ENCODE results near the gene CCDC85C. TPM values are rescaled to one million over a fixed set of nuclear protein-coding genes. Genes with fewer than 3 reads are reported as not detected.

CCDC85C gene
- total and polyA plus RNA-seq, 4 donors = 4.0 to 23.9 (median 9.6) TPM

- H3K4me1 ChIP-seq (ENCODE audit: control insufficient read depth in 4 of 4, insufficient read depth in 4 of 4, low read length in 3 of 4) = peaks cover 0 to 17% (median 3%) of the 10 kb centered on the region in 4 donors
- H3K27ac ChIP-seq (ENCODE audit: low read depth in 1 of 2, low read length in 2 of 2) = no peak overlapping the region
- no peaks in the 10 kb centered on the region for H3K9me3 ChIP-seq (ENCODE audit: control insufficient read depth in 4 of 4, low read length in 3 of 4)
- H3K36me3 ChIP-seq (ENCODE audit: control insufficient read depth in 4 of 4, insufficient read depth in 3 of 4, low read depth in 1 of 4, low read length in 3 of 4) = no peaks in the 10 kb centered on the region
- no peak for TF ChIP-seq YY1 (IDR thresholded peaks at IDR 0.05)
- no peak for TF ChIP-seq HNF4G (IDR thresholded peaks at IDR 0.05)
- no peak for TF ChIP-seq CTCF (IDR thresholded peaks at IDR 0.05; ENCODE audit: low read depth, low read length, missing input control)
- no peak for TF ChIP-seq MAX (IDR thresholded peaks at IDR 0.05)
- TF ChIP-seq RXRA (IDR thresholded peaks at IDR 0.05) = no peak
- no peak overlapping the region for H3K4me3 ChIP-seq (ENCODE audit: low read depth in 1 of 3, low read length in 3 of 3)
- no peak for DNase-seq (ENCODE audit: low spot score)
- H3K9ac ChIP-seq (ENCODE audit: low read depth in 1 of 2, low read length in 2 of 2) = no peak overlapping the region
- WGBS = 97% methylated on average over 6 of the region's 6 CpGs
- H3K27me3 ChIP-seq (ENCODE audit: control insufficient read depth in 4 of 4, insufficient read depth in 4 of 4, low read length in 3 of 4) = no peaks in the 10 kb centered on the region
These were observed 66.6 kb downstream of the CCDC85C start for GRCh38 chr14:99537399-99537798.

DNA sequence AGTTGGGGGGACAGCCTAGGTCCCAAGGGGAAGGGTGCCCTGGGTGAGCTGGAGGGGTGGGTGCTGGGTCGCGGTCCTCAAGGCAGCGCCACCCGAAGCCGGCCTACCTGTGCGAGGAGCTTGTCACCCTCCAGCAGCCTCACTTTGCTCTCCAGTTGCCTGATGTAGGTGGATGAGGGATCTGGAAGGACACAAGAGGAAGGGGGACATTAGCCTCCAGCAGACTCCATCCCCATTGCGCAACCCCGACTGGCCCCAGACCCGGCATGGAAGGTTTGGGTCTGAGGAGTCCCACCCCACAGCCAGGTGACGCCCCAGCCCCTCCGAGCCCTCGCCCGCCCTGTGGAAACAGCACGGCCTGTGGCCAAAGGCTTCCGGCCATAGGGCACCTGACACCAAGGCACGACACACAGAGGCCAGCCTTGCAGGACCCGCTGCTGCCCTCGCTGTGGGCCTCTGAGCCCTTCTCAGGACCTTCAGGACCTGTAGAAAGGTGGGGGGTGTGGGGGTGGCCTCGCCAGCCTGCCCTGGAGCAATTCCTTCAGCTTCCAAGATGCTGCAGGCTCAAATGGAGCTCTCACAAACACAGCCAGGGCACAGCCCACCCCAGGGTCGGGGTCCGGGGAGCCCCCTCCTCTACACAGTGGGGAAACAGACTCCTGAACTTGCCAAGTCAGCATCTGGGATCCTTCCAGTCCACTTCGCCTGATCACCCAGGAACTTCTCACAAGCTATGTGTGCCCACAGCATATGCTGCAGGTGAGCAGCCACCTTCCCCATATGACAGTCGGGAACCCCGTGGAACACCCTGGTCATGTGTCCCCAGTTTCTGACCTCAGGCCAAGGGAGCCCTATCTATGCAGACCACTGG, 67.9 kb downstream of the CCDC85C start:
- TF ChIP-seq, protein P1, sequence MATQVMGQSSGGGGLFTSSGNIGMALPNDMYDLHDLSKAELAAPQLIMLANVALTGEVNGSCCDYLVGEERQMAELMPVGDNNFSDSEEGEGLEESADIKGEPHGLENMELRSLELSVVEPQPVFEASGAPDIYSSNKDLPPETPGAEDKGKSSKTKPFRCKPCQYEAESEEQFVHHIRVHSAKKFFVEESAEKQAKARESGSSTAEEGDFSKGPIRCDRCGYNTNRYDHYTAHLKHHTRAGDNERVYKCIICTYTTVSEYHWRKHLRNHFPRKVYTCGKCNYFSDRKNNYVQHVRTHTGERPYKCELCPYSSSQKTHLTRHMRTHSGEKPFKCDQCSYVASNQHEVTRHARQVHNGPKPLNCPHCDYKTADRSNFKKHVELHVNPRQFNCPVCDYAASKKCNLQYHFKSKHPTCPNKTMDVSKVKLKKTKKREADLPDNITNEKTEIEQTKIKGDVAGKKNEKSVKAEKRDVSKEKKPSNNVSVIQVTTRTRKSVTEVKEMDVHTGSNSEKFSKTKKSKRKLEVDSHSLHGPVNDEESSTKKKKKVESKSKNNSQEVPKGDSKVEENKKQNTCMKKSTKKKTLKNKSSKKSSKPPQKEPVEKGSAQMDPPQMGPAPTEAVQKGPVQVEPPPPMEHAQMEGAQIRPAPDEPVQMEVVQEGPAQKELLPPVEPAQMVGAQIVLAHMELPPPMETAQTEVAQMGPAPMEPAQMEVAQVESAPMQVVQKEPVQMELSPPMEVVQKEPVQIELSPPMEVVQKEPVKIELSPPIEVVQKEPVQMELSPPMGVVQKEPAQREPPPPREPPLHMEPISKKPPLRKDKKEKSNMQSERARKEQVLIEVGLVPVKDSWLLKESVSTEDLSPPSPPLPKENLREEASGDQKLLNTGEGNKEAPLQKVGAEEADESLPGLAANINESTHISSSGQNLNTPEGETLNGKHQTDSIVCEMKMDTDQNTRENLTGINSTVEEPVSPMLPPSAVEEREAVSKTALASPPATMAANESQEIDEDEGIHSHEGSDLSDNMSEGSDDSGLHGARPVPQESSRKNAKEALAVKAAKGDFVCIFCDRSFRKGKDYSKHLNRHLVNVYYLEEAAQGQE (IDR thresholded peaks at IDR 0.05) = no peak
- TF ChIP-seq JUND (IDR thresholded peaks at IDR 0.05) (no peak), RAD21 (IDR thresholded peaks at IDR 0.05) (no peak), TAF1 (conservative IDR thresholded peaks at IDR 0.05) (no peak), EGR1 (IDR thresholded peaks at IDR 0.05; ENCODE audit: low read depth in 2 of 2) (no peak), RXRA (IDR thresholded peaks at IDR 0.05) (no peak), FOXA2 (IDR thresholded peaks at IDR 0.05) (no peak), HNF4G (IDR thresholded peaks at IDR 0.05) (no peak), HNF4A (conservative IDR thresholded peaks at IDR 0.05) (no peak)
- TF ChIP-seq, protein P2, sequence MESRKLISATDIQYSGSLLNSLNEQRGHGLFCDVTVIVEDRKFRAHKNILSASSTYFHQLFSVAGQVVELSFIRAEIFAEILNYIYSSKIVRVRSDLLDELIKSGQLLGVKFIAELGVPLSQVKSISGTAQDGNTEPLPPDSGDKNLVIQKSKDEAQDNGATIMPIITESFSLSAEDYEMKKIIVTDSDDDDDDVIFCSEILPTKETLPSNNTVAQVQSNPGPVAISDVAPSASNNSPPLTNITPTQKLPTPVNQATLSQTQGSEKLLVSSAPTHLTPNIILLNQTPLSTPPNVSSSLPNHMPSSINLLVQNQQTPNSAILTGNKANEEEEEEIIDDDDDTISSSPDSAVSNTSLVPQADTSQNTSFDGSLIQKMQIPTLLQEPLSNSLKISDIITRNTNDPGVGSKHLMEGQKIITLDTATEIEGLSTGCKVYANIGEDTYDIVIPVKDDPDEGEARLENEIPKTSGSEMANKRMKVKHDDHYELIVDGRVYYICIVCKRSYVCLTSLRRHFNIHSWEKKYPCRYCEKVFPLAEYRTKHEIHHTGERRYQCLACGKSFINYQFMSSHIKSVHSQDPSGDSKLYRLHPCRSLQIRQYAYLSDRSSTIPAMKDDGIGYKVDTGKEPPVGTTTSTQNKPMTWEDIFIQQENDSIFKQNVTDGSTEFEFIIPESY (IDR thresholded peaks at IDR 0.05) = no peak
- TF ChIP-seq, protein P3, sequence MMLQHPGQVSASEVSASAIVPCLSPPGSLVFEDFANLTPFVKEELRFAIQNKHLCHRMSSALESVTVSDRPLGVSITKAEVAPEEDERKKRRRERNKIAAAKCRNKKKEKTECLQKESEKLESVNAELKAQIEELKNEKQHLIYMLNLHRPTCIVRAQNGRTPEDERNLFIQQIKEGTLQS (IDR thresholded peaks at IDR 0.05) = no peak
- H3K4me1 ChIP-seq (ENCODE audit: control insufficient read depth in 4 of 4, insufficient read depth in 4 of 4, low read length in 3 of 4) = peaks cover 0 to 10% (median 3%) of the 10 kb centered on the region in 4 donors
- no peak for DNase-seq (ENCODE audit: low spot score)
- no peak overlapping the region for H3K9ac ChIP-seq (ENCODE audit: low read depth in 1 of 2, low read length in 2 of 2)
- no peak overlapping the region for H3K27ac ChIP-seq (ENCODE audit: low read depth in 1 of 2, low read length in 2 of 2)
- no peaks in the 10 kb centered on the region for H3K27me3 ChIP-seq (ENCODE audit: control insufficient read depth in 4 of 4, insufficient read depth in 4 of 4, low read length in 3 of 4)
- no peak overlapping the region for H3K4me3 ChIP-seq (ENCODE audit: low read depth in 1 of 3, low read length in 3 of 3)
- 92% methylated on average over 24 of the region's 24 CpGs for WGBS
- H3K9me3 ChIP-seq (ENCODE audit: control insufficient read depth in 4 of 4, low read length in 3 of 4) = no peaks in the 10 kb centered on the region
- no peaks in the 10 kb centered on the region for H3K36me3 ChIP-seq (ENCODE audit: control insufficient read depth in 4 of 4, insufficient read depth in 3 of 4, low read depth in 1 of 4, low read length in 3 of 4)

Measured in liver (tissue), 9 donors.